IPS DF 4.7 (cell line): Measurements from ENCODE around the gene CNN1.
"Not testable (repeated sequence)": the region's sequence is repeated elsewhere in the genome, so short reads cannot be mapped to it uniquely, and the experiment has no call there.

Source experiments
- DNase-seq: peaks from one replicate; pipeline ENCODE4 v3.0.0-alpha.2; 2013; ENCODE audit warnings: low spot score; ENCODE audit errors: extremely low read depth

CNN1 gene

GRCh38 chr19:11598746-11599145, 60.1 kb downstream of the CNN1 start:
- DNase-seq: no peak

- not testable (repeated sequence) for DNase-seq
Observed at GRCh38 chr19:11599704-11600103, 61.1 kb downstream of the CNN1 start.
